ENCODE results near the gene ATP8B4. TPM values are rescaled to one million over a fixed set of nuclear protein-coding genes. Genes with fewer than 3 reads are reported as not detected.

Gene ATP8B4
- polyA plus RNA-seq, 1 donor (not counting 4 experiments of a cell fraction or from before 2014, with no cell fraction given), result 0.05 TPM

DNA sequence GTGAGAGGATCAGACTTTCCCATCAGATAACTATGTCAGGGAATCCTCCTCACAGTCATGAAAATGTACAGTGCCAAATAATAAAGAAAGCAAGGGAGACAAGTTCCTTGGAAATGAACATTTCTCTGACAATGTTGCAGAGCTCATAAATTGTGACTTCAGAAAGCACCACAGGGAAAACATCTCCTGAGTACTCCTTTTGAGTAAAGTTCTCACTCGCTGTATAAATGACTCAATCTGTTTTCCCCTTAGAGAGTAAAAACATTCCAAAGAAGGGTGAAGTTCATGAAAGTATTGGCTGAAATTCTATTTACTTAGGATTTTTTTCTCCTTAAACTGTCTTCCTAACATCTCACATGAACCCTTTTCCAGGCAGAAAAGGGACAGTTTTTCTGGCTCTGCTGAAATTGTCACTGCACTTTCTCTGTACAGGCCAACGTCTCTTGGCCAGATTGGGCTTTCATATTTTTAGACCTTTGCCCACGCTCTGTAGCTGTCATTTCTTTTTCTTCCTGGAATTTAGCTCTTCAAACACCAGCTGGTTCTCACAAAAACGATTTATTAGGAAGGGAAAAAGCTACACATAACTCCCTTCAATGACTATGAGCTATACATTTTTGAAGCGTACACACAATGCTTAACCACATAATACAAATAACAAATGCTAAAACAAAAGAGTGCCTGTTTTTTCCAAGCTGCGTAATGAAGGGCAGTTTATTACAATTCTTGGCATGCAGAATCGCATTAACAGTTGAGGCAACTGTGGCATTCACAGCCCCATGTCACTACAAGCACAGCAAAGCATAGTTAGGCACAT is 216.1 kb downstream of the ATP8B4 start:
- H3K9ac ChIP-seq (ENCODE audit: control insufficient read depth, extremely low read depth, insufficient read depth, low read length), result no peak overlapping the region
- FAIRE-seq (no peak), DNase-seq (ENCODE audit: low read depth, low spot score) (no peak)
- H2AFZ ChIP-seq (ENCODE audit: control insufficient read depth, low read length), result no peak overlapping the region
- dilution Hi-C loops (cut with MboI; ENCODE audit: extremely low pct_ligation_motif_present, low sequenced_read_pairs), result no loop called here
- TF ChIP-seq EZH2 (IDR thresholded peaks at IDR 0.05; ENCODE audit: low read length), result no peak
- no peaks in the 10 kb centered on the region for H3K9me1 ChIP-seq (ENCODE audit: control insufficient read depth, extremely low read depth, insufficient read depth, low read length)
- no peak overlapping the region for H3K4me2 ChIP-seq (ENCODE audit: control insufficient read depth, extremely low read depth, insufficient read depth, low read depth, low read length)
- no peak overlapping the region for H3K4me3 ChIP-seq (ENCODE audit: control insufficient read depth in 2 of 3, extremely low read depth in 1 of 3, insufficient read depth in 2 of 3, low read depth in 1 of 3, low read length in 3 of 3)
- H3K9me3 ChIP-seq (ENCODE audit: control insufficient read depth, low read depth, low read length), result no peaks in the 10 kb centered on the region
- no peaks in the 10 kb centered on the region for H4K20me1 ChIP-seq (ENCODE audit: control insufficient read depth, extremely low read depth, insufficient read depth, low read length)
- H3K79me2 ChIP-seq (ENCODE audit: control insufficient read depth, insufficient read depth, low read length), result no peaks in the 10 kb centered on the region
- no peak overlapping the region for H3K27ac ChIP-seq (ENCODE audit: control insufficient read depth, insufficient read depth, low read length)
- no peaks in the 10 kb centered on the region for H3K4me1 ChIP-seq (ENCODE audit: control insufficient read depth, extremely low read depth, insufficient read depth, low read length)
- no peaks in the 10 kb centered on the region for H3K36me3 ChIP-seq (ENCODE audit: control insufficient read depth in 2 of 2, extremely low read depth in 1 of 2, insufficient read depth in 2 of 2, low read length in 2 of 2)
- no peaks in the 10 kb centered on the region for H3K27me3 ChIP-seq (ENCODE audit: control insufficient read depth, extremely low read depth, insufficient read depth, low read length)

DNA sequence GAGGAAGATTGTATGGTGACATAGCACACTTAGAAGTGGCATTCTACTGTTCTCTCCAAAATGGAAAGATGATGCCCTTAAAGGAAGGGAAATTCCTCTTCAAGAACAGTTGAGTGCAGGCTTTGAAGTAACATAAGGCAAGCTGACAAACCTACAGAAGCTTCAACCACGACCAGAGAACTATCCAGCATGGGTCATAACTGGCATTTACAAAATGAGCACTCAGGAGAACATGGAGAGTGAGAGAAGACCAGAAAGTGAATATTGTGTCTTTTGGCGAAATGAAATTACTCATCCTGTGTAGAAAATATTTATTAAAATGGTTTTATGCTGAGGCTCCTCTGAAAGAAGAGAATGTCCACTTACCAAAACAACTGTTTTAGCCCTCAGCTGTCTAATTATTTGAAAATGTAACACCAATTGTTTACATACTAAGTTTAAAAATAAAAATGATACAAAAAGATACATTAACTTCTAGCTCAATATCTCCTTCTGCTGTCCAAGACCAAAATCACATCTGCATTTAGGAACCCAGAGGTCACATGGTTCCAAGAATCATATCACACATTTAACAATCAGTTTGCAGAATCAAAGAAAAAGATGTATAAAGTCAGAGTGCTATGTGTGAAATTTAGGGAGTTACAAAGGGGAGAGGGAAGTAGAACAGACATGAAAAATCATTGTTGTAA is 216.9 kb downstream of the ATP8B4 start:
- no peak for FAIRE-seq

More for the DNA sequence above, 216.9 kb downstream of the ATP8B4 start:
- Histone ChIP-seq H2AFZ (ENCODE audit: control insufficient read depth, low read length) (no peak overlapping the region), H3K79me2 (ENCODE audit: control insufficient read depth, insufficient read depth, low read length) (no peaks in the 10 kb centered on the region), H4K20me1 (ENCODE audit: control insufficient read depth, extremely low read depth, insufficient read depth, low read length) (no peaks in the 10 kb centered on the region), H3K9ac (ENCODE audit: control insufficient read depth, extremely low read depth, insufficient read depth, low read length) (no peak overlapping the region), H3K27ac (ENCODE audit: control insufficient read depth, insufficient read depth, low read length) (no peak overlapping the region), H3K4me3 (ENCODE audit: control insufficient read depth in 2 of 3, extremely low read depth in 1 of 3, insufficient read depth in 2 of 3, low read depth in 1 of 3, low read length in 3 of 3) (no peak overlapping the region), H3K36me3 (ENCODE audit: control insufficient read depth in 2 of 2, extremely low read depth in 1 of 2, insufficient read depth in 2 of 2, low read length in 2 of 2) (no peaks in the 10 kb centered on the region), H3K9me3 (ENCODE audit: control insufficient read depth, low read depth, low read length) (no peaks in the 10 kb centered on the region), H3K27me3 (ENCODE audit: control insufficient read depth, extremely low read depth, insufficient read depth, low read length) (no peaks in the 10 kb centered on the region), H3K4me2 (ENCODE audit: control insufficient read depth, extremely low read depth, insufficient read depth, low read depth, low read length) (no peak overlapping the region), H3K4me1 (ENCODE audit: control insufficient read depth, extremely low read depth, insufficient read depth, low read length) (no peaks in the 10 kb centered on the region), H3K9me1 (ENCODE audit: control insufficient read depth, extremely low read depth, insufficient read depth, low read length) (no peaks in the 10 kb centered on the region)
- no peak for TF ChIP-seq EZH2 (IDR thresholded peaks at IDR 0.05; ENCODE audit: low read length)
- TF ChIP-seq, protein P1, sequence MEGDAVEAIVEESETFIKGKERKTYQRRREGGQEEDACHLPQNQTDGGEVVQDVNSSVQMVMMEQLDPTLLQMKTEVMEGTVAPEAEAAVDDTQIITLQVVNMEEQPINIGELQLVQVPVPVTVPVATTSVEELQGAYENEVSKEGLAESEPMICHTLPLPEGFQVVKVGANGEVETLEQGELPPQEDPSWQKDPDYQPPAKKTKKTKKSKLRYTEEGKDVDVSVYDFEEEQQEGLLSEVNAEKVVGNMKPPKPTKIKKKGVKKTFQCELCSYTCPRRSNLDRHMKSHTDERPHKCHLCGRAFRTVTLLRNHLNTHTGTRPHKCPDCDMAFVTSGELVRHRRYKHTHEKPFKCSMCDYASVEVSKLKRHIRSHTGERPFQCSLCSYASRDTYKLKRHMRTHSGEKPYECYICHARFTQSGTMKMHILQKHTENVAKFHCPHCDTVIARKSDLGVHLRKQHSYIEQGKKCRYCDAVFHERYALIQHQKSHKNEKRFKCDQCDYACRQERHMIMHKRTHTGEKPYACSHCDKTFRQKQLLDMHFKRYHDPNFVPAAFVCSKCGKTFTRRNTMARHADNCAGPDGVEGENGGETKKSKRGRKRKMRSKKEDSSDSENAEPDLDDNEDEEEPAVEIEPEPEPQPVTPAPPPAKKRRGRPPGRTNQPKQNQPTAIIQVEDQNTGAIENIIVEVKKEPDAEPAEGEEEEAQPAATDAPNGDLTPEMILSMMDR (optimal IDR thresholded peaks at IDR 0.05 in 1 of 3, IDR thresholded peaks at IDR 0.05 in 1 of 3, conservative IDR thresholded peaks at IDR 0.05 in 1 of 3; ENCODE audit: extremely low read depth in 1 of 3, insufficient read depth in 2 of 3, low read length in 3 of 3), result no peak
- dilution Hi-C loops (cut with MboI; ENCODE audit: extremely low pct_ligation_motif_present, low sequenced_read_pairs), result no loop called here
- DNase-seq (ENCODE audit: low read depth, low spot score), result no peak
